Measurements from ENCODE around the gene SP140L. TPM values are rescaled to one million over a fixed set of nuclear protein-coding genes. Genes with fewer than 3 reads are reported as not detected.

SP140L gene
- total RNA-seq, 1 donor from 2014 or later, result 4.3 TPM

GRCh38 chr2:230412371-230412711 is 85.3 kb downstream of the SP140L start:
- intact Hi-C loops (cut with micrococcal nuclease), result no loop called here

GRCh38 chr2:230412846-230413245 is 85.9 kb downstream of the SP140L start:
- peaks cover 73% of the 10 kb centered on the region for H3K4me1 ChIP-seq
- peak overlapping the region; percentile 96 for H3K27ac ChIP-seq (replicated peaks)
- no peaks in the 10 kb centered on the region for H3K27me3 ChIP-seq (ENCODE audit: low read depth)
- intact Hi-C loops (cut with micrococcal nuclease), result no loop called here
- no peaks in the 10 kb centered on the region for H3K36me3 ChIP-seq
- H3K4me3 ChIP-seq, result no peak overlapping the region
- DNase-seq, result no peak
- TF ChIP-seq CTCF (IDR thresholded peaks at IDR 0.05; ENCODE audit: borderline replicate concordance), result no peak
- H3K9me3 ChIP-seq (replicated peaks), result no peaks in the 10 kb centered on the region

More at GRCh38 chr2:230412371-230412711, 85.3 kb downstream of the SP140L start:
- H3K9me3 ChIP-seq (replicated peaks), result no peaks in the 10 kb centered on the region
- no peak for TF ChIP-seq CTCF (IDR thresholded peaks at IDR 0.05; ENCODE audit: borderline replicate concordance)
- peak overlapping the region; percentile 78 for H3K4me3 ChIP-seq
- H3K4me1 ChIP-seq, result peaks cover 68% of the 10 kb centered on the region
- peak overlapping the region; percentile 96 for H3K27ac ChIP-seq (replicated peaks)
- H3K27me3 ChIP-seq (ENCODE audit: low read depth), result no peaks in the 10 kb centered on the region
- no peak for DNase-seq
- no peaks in the 10 kb centered on the region for H3K36me3 ChIP-seq

GRCh38 chr2:230413479-230413878 is 86.5 kb downstream of the SP140L start:
- Histone ChIP-seq H3K9me3 (replicated peaks) (no peaks in the 10 kb centered on the region), H3K36me3 (no peaks in the 10 kb centered on the region), H3K4me1 (peaks cover 73% of the 10 kb centered on the region), H3K27ac (replicated peaks) (peak overlapping the region; percentile 96), H3K4me3 (no peak overlapping the region), H3K27me3 (ENCODE audit: low read depth) (no peaks in the 10 kb centered on the region)
- no peak for TF ChIP-seq CTCF (IDR thresholded peaks at IDR 0.05; ENCODE audit: borderline replicate concordance)
- DNase-seq, result no peak
- intact Hi-C loops (cut with micrococcal nuclease), result no loop called here

- H3K9me3 ChIP-seq (replicated peaks), result no peaks in the 10 kb centered on the region
- no peaks in the 10 kb centered on the region for H3K36me3 ChIP-seq
- DNase-seq, result no peak
- TF ChIP-seq CTCF (IDR thresholded peaks at IDR 0.05; ENCODE audit: borderline replicate concordance), result no peak
- peak overlapping the region; percentile 94 for H3K27ac ChIP-seq (replicated peaks)
- no peak overlapping the region for H3K4me3 ChIP-seq
- H3K4me1 ChIP-seq, result peaks cover 73% of the 10 kb centered on the region
- intact Hi-C loops (cut with micrococcal nuclease), result no loop called here
- no peaks in the 10 kb centered on the region for H3K27me3 ChIP-seq (ENCODE audit: low read depth)
Measured at GRCh38 chr2:230414302-230414701, 87.3 kb downstream of the SP140L start.

GRCh38 chr2:230416061-230416721 is 89.2 kb downstream of the SP140L start, which contains the start of gene SP100:
SP100 (plus strand) TSS chr2:230416201; CDS start chr2:230416297, 96 bp downstream.
- peak; percentile 74 for DNase-seq
- intact Hi-C loops (cut with micrococcal nuclease), result no loop called here
- Histone ChIP-seq H3K27me3 (ENCODE audit: low read depth) (no peaks in the 10 kb centered on the region), H3K27ac (replicated peaks) (peak within 1 kb of the TSS; percentile 94), H3K4me1 (peaks cover 73% of the 10 kb centered on the region), H3K4me3 (peak within 1 kb of the TSS; percentile 68), H3K36me3 (no peaks in the 10 kb centered on the region), H3K9me3 (replicated peaks) (no peaks in the 10 kb centered on the region)
- TF ChIP-seq CTCF (IDR thresholded peaks at IDR 0.05; ENCODE audit: borderline replicate concordance), result no peak

Data from left ventricle myocardium inferior (tissue), 1 donor.